HEK293 (cell line): ENCODE data around the gene USP46.

Experiments
- CTCF ChIA-PET: fragments of 350-600 bp; formaldehyde crosslinking; extraction: SDS; loops from one replicate; lab custom pipeline; 2021; ENCODE audit warnings: antibody characterized with exemption; lab: Yijun Ruan, JAX
- POLR2A ChIA-PET: fragments of 300-600 bp; formaldehyde crosslinking; extraction: SDS; loops from one replicate; lab custom pipeline; 2020; ENCODE audit warnings: antibody characterized with exemption, inconsistent platforms; lab: Yijun Ruan, JAX
- H3K27ac ChIP-seq: fragments of 200-500 bp; sonication (Bioruptor generic); 2 replicates; pipeline ENCODE4 v1.5.1; 2014; ENCODE audit warnings: low read depth, low read length, control low read depth, inconsistent platforms; ENCODE audit errors: extremely low read depth
- H3K36me3 ChIP-seq, 2 experiments: fragments of 200-500 bp in 1 of 2; sonication (Bioruptor generic) in 1 of 2; 1 replicate in 1 of 2; 2 replicates in 1 of 2; pipeline ENCODE4 v1.5.1; 2014 to 2017; ENCODE audit warnings: inconsistent platforms in 2 of 2, low read length in 2 of 2; ENCODE audit not compliant: control insufficient read depth in 2 of 2, insufficient read depth in 1 of 2
- H3K4me1 ChIP-seq: fragments of 200-500 bp; sonication (Bioruptor generic); 2 replicates; pipeline ENCODE4 v1.5.1; 2014; ENCODE audit warnings: mild to moderate bottlenecking, low read length, inconsistent platforms; ENCODE audit not compliant: control insufficient read depth, insufficient read depth
- H3K4me3 ChIP-seq: 2 replicates; pipeline ENCODE4 v1.5.1; 2011; ENCODE audit warnings: low read depth, mild to moderate bottlenecking, control low read depth, low read length, moderate library complexity
- H3K9me3 ChIP-seq: fragments of 200-500 bp; sonication (Bioruptor generic); 2 replicates; pipeline ENCODE4 v1.5.1; 2014; ENCODE audit warnings: low read depth, low read length, inconsistent platforms; ENCODE audit not compliant: control insufficient read depth, insufficient read depth
- HOXD13 ChIP-seq: sonication (generic); formaldehyde crosslinking; IDR thresholded peaks from 2 replicates; pipeline ENCODE4 v1.8.0; 2022; ENCODE audit warnings: missing genetic modification reagents, borderline replicate concordance
- KLF7 ChIP-seq: fragments of 450-650 bp; formaldehyde crosslinking; IDR thresholded peaks from 2 replicates; pipeline ENCODE4 v1.5.1; 2016; ENCODE audit warnings: missing biosample characterization, missing genetic modification characterization, borderline replicate concordance
- OVOL3 ChIP-seq: fragments of 450-650 bp; formaldehyde crosslinking; IDR thresholded peaks from 2 replicates; pipeline ENCODE4 v1.5.1; 2016; ENCODE audit warnings: missing biosample characterization, missing genetic modification characterization
- PATZ1 ChIP-seq: fragments of 450-650 bp; formaldehyde crosslinking; IDR thresholded peaks from 2 replicates; pipeline ENCODE4 v1.5.1; 2016; ENCODE audit warnings: missing biosample characterization, missing genetic modification characterization
- TRIM28 ChIP-seq: IDR thresholded peaks from 2 replicates; pipeline ENCODE4 v1.6.1; 2011; ENCODE audit warnings: low read length, control low read depth, borderline replicate concordance
- ZBTB1 ChIP-seq: fragments of 450-650 bp; formaldehyde crosslinking; IDR thresholded peaks from 2 replicates; pipeline ENCODE4 v1.5.1; 2016; ENCODE audit warnings: missing biosample characterization, missing genetic modification characterization
- ZNF19 ChIP-seq: fragments of 450-650 bp; formaldehyde crosslinking; IDR thresholded peaks from 2 replicates; pipeline ENCODE4; 2016; ENCODE audit warnings: missing biosample characterization, missing genetic modification characterization, low read depth
- ZNF214 ChIP-seq: fragments of 450-650 bp; formaldehyde crosslinking; IDR thresholded peaks from 2 replicates; pipeline ENCODE4 v1.5.1; 2017; ENCODE audit warnings: missing biosample characterization, mild to moderate bottlenecking, missing genetic modification characterization, borderline replicate concordance
- ZNF221 ChIP-seq: fragments of 450-650 bp; formaldehyde crosslinking; IDR thresholded peaks from 2 replicates; pipeline ENCODE4 v1.5.1; 2017; ENCODE audit warnings: missing biosample characterization, missing genetic modification characterization, borderline replicate concordance
- ZNF223 ChIP-seq: fragments of 450-650 bp; formaldehyde crosslinking; IDR thresholded peaks from 2 replicates; pipeline ENCODE4 v1.5.1; 2016; ENCODE audit warnings: missing biosample characterization, missing genetic modification characterization
- ZNF350 ChIP-seq: fragments of 450-650 bp; formaldehyde crosslinking; IDR thresholded peaks from 2 replicates; pipeline ENCODE4 v1.5.0; 2017; ENCODE audit warnings: missing biosample characterization, mild to moderate bottlenecking, missing genetic modification characterization
- ZNF473 ChIP-seq: fragments of 450-650 bp; formaldehyde crosslinking; IDR thresholded peaks from 2 replicates; pipeline ENCODE4 v1.5.1; 2017; ENCODE audit warnings: missing biosample characterization, missing genetic modification characterization
- ZNF518A ChIP-seq: fragments of 450-650 bp; formaldehyde crosslinking; conservative IDR thresholded peaks from 2 replicates; pipeline ENCODE4 v1.5.1; 2016; ENCODE audit warnings: low read depth, missing biosample characterization, missing genetic modification characterization
- ZNF626 ChIP-seq: fragments of 450-650 bp; sonication (Bioruptor Pico); formaldehyde crosslinking; IDR thresholded peaks from 2 replicates; pipeline ENCODE4 v1.5.1; 2018; ENCODE audit warnings: missing biosample characterization, missing genetic modification characterization, inconsistent platforms
- ZNF664 ChIP-seq: fragments of 450-650 bp; formaldehyde crosslinking; IDR thresholded peaks from 2 replicates; pipeline ENCODE4 v1.5.1; 2016; ENCODE audit warnings: missing biosample characterization, missing genetic modification characterization
- ZNF692 ChIP-seq: fragments of 450-650 bp; formaldehyde crosslinking; IDR thresholded peaks from 2 replicates; pipeline ENCODE4 v1.5.1; 2016; ENCODE audit warnings: missing biosample characterization, missing genetic modification characterization
- ZNF707 ChIP-seq: fragments of 450-650 bp; formaldehyde crosslinking; IDR thresholded peaks from 2 replicates; pipeline ENCODE4 v1.5.1; 2016; ENCODE audit warnings: missing biosample characterization, missing genetic modification characterization
- ZSCAN30 ChIP-seq: fragments of 450-650 bp; IDR thresholded peaks from 2 replicates; pipeline ENCODE4 v1.5.1; 2018; ENCODE audit warnings: missing biosample characterization, mild to moderate bottlenecking, missing genetic modification characterization, moderate library complexity

The USP46 gene

GRCh38 chr4:52618795-52619590 lies 40.1 kb downstream of the USP46 start (continued):
- no peak for TF ChIP-seq ZBTB1
- TF ChIP-seq ZNF473 (tag by site-specific recombination), result no peak
- no peak for TF ChIP-seq ZNF626 (tag by site-specific recombination)

GRCh38 chr4:52617336-52618020 lies 41.6 kb downstream of the USP46 start:
- H3K4me3 ChIP-seq, result no peak overlapping the region
- POLR2A ChIA-PET, result no interaction called here
- H3K27ac ChIP-seq, result no peak overlapping the region
- H3K36me3 ChIP-seq, result peaks cover 0 to 6% of the 10 kb centered on the region in 2 experiments; a peak in 1 of 3 replicates
- peaks cover 2% of the 10 kb centered on the region; the same call in 1 of the 2 replicates for H3K4me1 ChIP-seq
- CTCF ChIA-PET, result interaction anchor here (0.6 kb wide), 1 partner anchor 500 kb away, joined by 3 read pairs; no protein-coding TSS in a partner anchor
- no peak for TF ChIP-seq ZNF518A (tag by site-specific recombination)
- TF ChIP-seq ZNF19 (tag by site-specific recombination), result no peak
- no peak for TF ChIP-seq ZNF221 (tag by site-specific recombination)
- no peak for TF ChIP-seq ZNF214 (tag by site-specific recombination)
- no peaks in the 10 kb centered on the region for H3K9me3 ChIP-seq

- no peak for TF ChIP-seq ZNF350
- CTCF ChIA-PET, result no interaction called here
- Histone ChIP-seq H3K27ac (no peak overlapping the region), H3K4me1 (peaks cover 2% of the 10 kb centered on the region; the same call in 1 of the 2 replicates), H3K9me3 (no peaks in the 10 kb centered on the region), H3K36me3 (peaks cover 0 to 24% of the 10 kb centered on the region in 2 experiments; a peak in 1 of 3 replicates), H3K4me3 (no peak overlapping the region)
- POLR2A ChIA-PET, result no interaction called here
Observed at GRCh38 chr4:52614241-52614640, 44.9 kb downstream of the USP46 start.

- H3K36me3 ChIP-seq, result peaks cover 0 to 40% of the 10 kb centered on the region in 2 experiments; a peak in 1 of 3 replicates
- POLR2A ChIA-PET, result no interaction called here
- CTCF ChIA-PET, result no interaction called here
- no peak for TF ChIP-seq TRIM28
- TF ChIP-seq ZSCAN30, result no peak
- no peak for TF ChIP-seq ZNF707 (tag by site-specific recombination)
- no peak for TF ChIP-seq PATZ1 (tag by site-specific recombination)
- TF ChIP-seq ZNF223 (tag by site-specific recombination), result no peak
- no peak for TF ChIP-seq KLF7 (tag by site-specific recombination)
- no peak for TF ChIP-seq OVOL3
- no peak for TF ChIP-seq ZNF664 (tag by site-specific recombination)
- no peak for TF ChIP-seq HOXD13 (CRISPR knock-in tag)
- no peak for TF ChIP-seq ZNF692 (tag by site-specific recombination)
- TF ChIP-seq, all 188 proteins: peak for 0
- Histone ChIP-seq H3K4me3 (no peak overlapping the region), H3K4me1 (no peaks in the 10 kb centered on the region), H3K9me3 (no peaks in the 10 kb centered on the region), H3K27ac (no peak overlapping the region)
Observed at GRCh38 chr4:52612341-52612740, 46.8 kb downstream of the USP46 start.
